IMR-90 (cell line): ENCODE measurements around the gene PSRC1. TPM values are rescaled to one million over a fixed set of nuclear protein-coding genes. Genes with fewer than 3 reads are reported as not detected.
A peak's percentile ranks its signal among the peaks of the same experiment; 100 is the strongest.

ENCODE experiments used
- ATAC-seq: fragments of 200-7000 bp; cut with Tn5 transposase; 2 replicates; pipeline ENCODE4 v1.9.1; 2020; ENCODE audit warnings: low read depth, mild to moderate bottlenecking, moderate library complexity
- BruUV-seq: library from RNA; stranded (reverse); fragments of 400-500 nt; replicated peaks from 2 replicates; lab custom pipeline; 2021; lab: Mats Ljungman, UMichigan
- CTCF ChIA-PET: fragments of 300-600 bp; formaldehyde crosslinking; extraction: SDS; loops from one replicate; lab custom pipeline; 2021; ENCODE audit warnings: antibody characterized with exemption; lab: Yijun Ruan, JAX
- POLR2A ChIA-PET: fragments of 300-600 bp; sonication (Branson Sonifier 250); formaldehyde crosslinking; loops from one replicate; lab custom pipeline; 2022; ENCODE audit warnings: antibody characterized with exemption; ENCODE audit not compliant: unreplicated experiment; lab: Charles Lee
- DNase-seq: peaks from one replicate; pipeline ENCODE4 v3.0.0; 2013
- H2AFZ ChIP-seq: replicated peaks from 2 replicates; pipeline ENCODE3; 2013; ENCODE audit warnings: low read length, mild to moderate bottlenecking; ENCODE audit not compliant: poor library complexity
- H2AK5ac ChIP-seq: 2 replicates; pipeline ENCODE4 v1.6.1; 2013; ENCODE audit warnings: low read depth, low read length, inconsistent platforms
- H2AK9ac ChIP-seq: replicated peaks from 2 replicates; pipeline ENCODE3; 2013; ENCODE audit warnings: mild to moderate bottlenecking, low read depth, low read length, moderate library complexity; ENCODE audit not compliant: poor library complexity
- H2BK120ac ChIP-seq: 2 replicates; pipeline ENCODE4 v1.6.1; 2013; ENCODE audit warnings: low read depth, low read length, inconsistent platforms
- H2BK15ac ChIP-seq: 3 replicates; pipeline ENCODE4 v1.6.1; 2013; ENCODE audit warnings: low read depth, low read length, inconsistent platforms
- H2BK20ac ChIP-seq: 2 replicates; pipeline ENCODE4 v1.6.1; 2013; ENCODE audit warnings: low read depth, mild to moderate bottlenecking, inconsistent platforms, low read length, moderate library complexity
- H2BK5ac ChIP-seq: 2 replicates; pipeline ENCODE4 v1.6.1; 2013; ENCODE audit warnings: mild to moderate bottlenecking, low read depth, low read length, inconsistent platforms; ENCODE audit not compliant: poor library complexity, severe bottlenecking
- H3K14ac ChIP-seq: replicated peaks from 2 replicates; pipeline ENCODE4 v1.6.1; 2013; ENCODE audit warnings: low read depth, low read length, inconsistent platforms
- H3K18ac ChIP-seq: 2 replicates; pipeline ENCODE4 v1.6.1; 2013; ENCODE audit warnings: low read depth, low read length, control low read depth
- H3K23ac ChIP-seq: 2 replicates; pipeline ENCODE4 v1.6.1; 2013; ENCODE audit warnings: low read depth, low read length, inconsistent platforms
- H3K27ac ChIP-seq: 2 replicates; pipeline ENCODE4 v1.5.1; 2013; ENCODE audit warnings: mild to moderate bottlenecking, control low read depth, low read length; ENCODE audit not compliant: insufficient read depth
- H3K27me3 ChIP-seq: 2 replicates; pipeline ENCODE4 v1.6.1; 2013; ENCODE audit warnings: low read length; ENCODE audit not compliant: control insufficient read depth, insufficient read depth
- H3K36me3 ChIP-seq: 2 replicates; pipeline ENCODE4 v1.6.1; 2013; ENCODE audit warnings: low read length, mixed read lengths; ENCODE audit not compliant: control insufficient read depth, insufficient read depth
- H3K4ac ChIP-seq: 2 replicates; pipeline ENCODE4 v1.6.1; 2013; ENCODE audit warnings: low read depth, low read length, inconsistent platforms
- H3K4me1 ChIP-seq: 2 replicates; pipeline ENCODE4 v1.6.1; 2013; ENCODE audit warnings: low read length, mixed read lengths; ENCODE audit not compliant: control insufficient read depth, insufficient read depth
- H3K4me2 ChIP-seq: 2 replicates; pipeline ENCODE4 v1.6.1; 2013; ENCODE audit warnings: low read depth, mild to moderate bottlenecking, control low read depth, low read length, moderate library complexity
- H3K4me3 ChIP-seq: 2 replicates; pipeline ENCODE4 v1.5.1; 2013; ENCODE audit warnings: low read depth, mild to moderate bottlenecking, control low read depth, low read length, moderate library complexity; ENCODE audit not compliant: insufficient read depth
- H3K56ac ChIP-seq: 2 replicates; pipeline ENCODE4 v1.6.1; 2013; ENCODE audit warnings: low read length, inconsistent platforms; ENCODE audit not compliant: insufficient read depth; ENCODE audit errors: extremely low read depth
- H3K79me1 ChIP-seq, 2 experiments: 2 replicates each; pipeline ENCODE4 v1.6.1; 2013; ENCODE audit warnings: low read length in 2 of 2, inconsistent platforms in 1 of 2, low read depth in 1 of 2
- H3K9ac ChIP-seq: 2 replicates; pipeline ENCODE4 v1.6.1; 2013; ENCODE audit warnings: low read depth, low read length, control low read depth
- H3K9me1 ChIP-seq: 2 replicates; pipeline ENCODE4 v1.6.1; 2013; ENCODE audit warnings: low read length, inconsistent platforms; ENCODE audit not compliant: insufficient read depth
- H3K9me3 ChIP-seq: 2 replicates; pipeline ENCODE4 v1.6.1; 2013; ENCODE audit warnings: low read length; ENCODE audit not compliant: control insufficient read depth, insufficient read depth
- H4K20me1 ChIP-seq: 2 replicates; pipeline ENCODE4 v1.6.1; 2013; ENCODE audit warnings: low read length, inconsistent platforms; ENCODE audit not compliant: insufficient read depth
- H4K5ac ChIP-seq: 2 replicates; pipeline ENCODE4 v1.6.1; 2013; ENCODE audit warnings: mild to moderate bottlenecking, low read depth, low read length, control low read depth
- H4K8ac ChIP-seq, 2 experiments: 2 replicates each; pipeline ENCODE4 v1.6.1; 2013; ENCODE audit warnings: low read depth in 2 of 2, low read length in 2 of 2, control low read depth in 1 of 2, inconsistent platforms in 1 of 2
- H4K91ac ChIP-seq: 2 replicates; pipeline ENCODE4 v1.6.1; 2013; ENCODE audit warnings: low read depth, low read length, inconsistent platforms; ENCODE audit not compliant: insufficient read depth
- CEBPB ChIP-seq: IDR thresholded peaks from 2 replicates; pipeline ENCODE4 v1.6.1; 2012; ENCODE audit warnings: low read depth, low read length, improper control_type of control experiment
- CHD1 ChIP-seq: IDR thresholded peaks from 2 replicates; pipeline ENCODE4 v1.6.1; 2012; ENCODE audit warnings: low read depth, low read length, improper control_type of control experiment
- WGBS, 2 experiments: methylation state at CpG; one replicate each; pipeline versions ENCODE4 v1.1.5 to v1.1.7; 2013; ENCODE audit warnings: missing lambda C conversion rate in 2 of 2; ENCODE audit not compliant: insufficient read length in 1 of 2; ENCODE audit errors: extremely low coverage in 2 of 2; 5-methylcytosine and 5-hydroxymethylcytosine counted together
- dilution Hi-C: fragments of 300-500 bp; cut with HindIII; formaldehyde crosslinking; loops from one replicate; pipeline ENCODE4 v1.14.3; 2018; ENCODE audit warnings: low sequenced_read_pairs; ENCODE audit not compliant: unreplicated experiment
- in situ Hi-C: fragments of 300-500 bp; cut with MboI; formaldehyde crosslinking; loops from 3 replicates; pipeline ENCODE4 v1.14.3; 2019; ENCODE audit warnings: low sequenced_read_pairs, inconsistent platforms, mixed read lengths
- intact Hi-C: fragments of 100-400 bp; cut with micrococcal nuclease; formaldehyde crosslinking; loops from 2 replicates; pipeline ENCODE4 v1.10.0; 2022
- polyA plus RNA-seq, 3 experiments: library from polyadenylated mRNA; depleted of rRNA; stranded (reverse); fragments of >200 nt; gene quantifications; 2 replicates each; pipeline ENCODE4 v1.2.3, GENCODE V29; 2012; ENCODE audit warnings: low replicate concordance in 1 of 3
- total RNA-seq: library from RNA; depleted of rRNA; stranded (reverse); fragments of >200 nt; gene quantifications from 2 replicates; pipeline ENCODE4 v1.2.3, GENCODE V29; 2012

PSRC1 gene
- total and polyA plus RNA-seq, 2 of the 4 experiments (the other 2 are of a cell fraction) = 34.6 to 40.3 TPM

DNA sequence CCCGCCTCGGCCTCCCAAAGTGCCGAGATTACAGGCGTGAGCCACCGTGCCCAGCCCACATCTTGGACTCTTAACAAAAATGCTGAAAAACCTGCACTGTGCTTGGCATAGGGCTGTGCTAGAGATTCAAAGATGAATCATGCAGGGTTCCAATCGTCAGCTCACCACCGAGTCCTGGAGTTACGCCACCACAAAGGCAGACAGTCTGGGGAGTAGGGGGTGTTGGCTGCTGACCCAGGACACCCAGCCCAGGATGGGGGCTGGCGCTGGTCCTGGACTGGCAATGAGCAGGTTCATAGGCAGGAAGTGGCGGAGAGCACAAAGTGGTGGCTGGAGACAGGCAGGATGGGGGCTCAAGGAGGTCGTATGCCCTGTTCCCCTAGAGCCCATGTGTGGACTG is 16.0 kb downstream of the PSRC1 start:
- ChIA-PET CTCF (no interaction called here), POLR2A (no interaction called here)
- Histone ChIP-seq H3K4me1 (no peaks in the 10 kb centered on the region), H2AK9ac (peak overlapping the region; percentile 2), H3K4me2 (no peak overlapping the region), H3K9me1 (no peaks in the 10 kb centered on the region; the same call in 1 of the 2 replicates), H3K36me3 (peaks cover 2% of the 10 kb centered on the region; the same call in 1 of the 2 replicates), H3K9me3 (peaks cover 2% of the 10 kb centered on the region; the same call in 1 of the 2 replicates), H4K5ac (no peak overlapping the region), H3K4me3 (no peak overlapping the region), H4K20me1 (no peaks in the 10 kb centered on the region), H3K9ac (no peak overlapping the region), H3K18ac (no peak overlapping the region), H3K79me1 (no peaks in the 10 kb centered on the region), H2AK5ac (0 out of 2 replicates have a peak overlapping the region, but pooled peaks have one; percentile 2), H4K8ac (no peak overlapping the region), H3K4ac (no peak overlapping the region), H2AFZ (no peak overlapping the region), H2BK120ac (no peak overlapping the region), H2BK20ac (no peak overlapping the region), H3K14ac (no peak overlapping the region), H2BK15ac (no peak overlapping the region), H4K91ac (no peak overlapping the region; the same call in 1 of the 2 replicates), H3K27me3 (no peaks in the 10 kb centered on the region), H3K27ac (no peak overlapping the region), H2BK5ac (no peak overlapping the region), H3K56ac (no peak overlapping the region), H3K23ac (no peak overlapping the region)
- ATAC-seq (peak; percentile 15; the same call in 1 of the 2 replicates), DNase-seq (peak; percentile 44)
- WGBS, 2 experiments = 66% methylated on average over 8 of the region's 11 CpGs; no CpG with 5 or more reads in 1 of the 2 experiments
- intact Hi-C loops = no loop called here
- no TSS peak for BruUV-seq
- in situ Hi-C loops = loop anchor here (10.0 kb wide), 1 partner anchor 268 kb away; the partner anchor contains the start of gene GPR61
- TF ChIP-seq CEBPB (peak; percentile 32; the same call in 1 of the 2 replicates), CHD1 (no peak)
- dilution Hi-C loops = no loop called here
